Endothelial cell of umbilical vein (primary cell): ENCODE results near the gene CHMP1A. TPM values are rescaled to one million over a fixed set of nuclear protein-coding genes. Genes with fewer than 3 reads are reported as not detected.
A peak's percentile ranks its signal among the peaks of the same experiment; 100 is the strongest.

Experiments used
- BruUV-seq: library from RNA; stranded (reverse); fragments of 400-500 nt; replicated peaks from 2 replicates; lab custom pipeline; 2021; lab: Mats Ljungman, UMichigan
- CTCF ChIA-PET: fragments of 300-600, 350-600 bp; sonication (Branson Sonifier 250); formaldehyde crosslinking; loops from one replicate; lab custom pipeline; 2021; ENCODE audit warnings: antibody characterized with exemption, inconsistent platforms; lab: Charles Lee
- POLR2A ChIA-PET: fragments of 300-600, 350-600 bp; sonication (Branson Sonifier 250); formaldehyde crosslinking; loops from one replicate; lab custom pipeline; 2021; ENCODE audit warnings: antibody characterized with exemption, inconsistent platforms; lab: Charles Lee
- DNase-seq: peaks from one replicate; pipeline ENCODE4 v3.0.0-alpha.2; 2011; ENCODE audit warnings: low read depth, low spot score
- FAIRE-seq: peaks from 2 replicates; lab custom pipeline; 2011; peaks lifted over from hg19 to GRCh38; lab: Jason Lieb, UNC
- H2AFZ ChIP-seq: 2 replicates; pipeline ENCODE4 v1.6.0; 2012; ENCODE audit warnings: low read depth, low read length, control low read depth, inconsistent platforms
- H3K27ac ChIP-seq: 2 replicates; pipeline ENCODE4 v1.5.1; 2011; ENCODE audit warnings: low read depth, mild to moderate bottlenecking, control low read depth, low read length, moderate library complexity; ENCODE audit not compliant: insufficient read depth
- H3K27me3 ChIP-seq, 2 experiments: 2 replicates each; pipeline versions ENCODE4 v1.6.0 to v1.6.1; 2011; ENCODE audit warnings: low read length in 2 of 2, mixed read lengths in 1 of 2; ENCODE audit not compliant: control insufficient read depth in 2 of 2, insufficient read depth in 2 of 2
- H3K36me3 ChIP-seq, 2 experiments: 2 replicates in 1 of 2; 3 replicates in 1 of 2; pipeline ENCODE4 v1.5.1; 2011; ENCODE audit warnings: low read length in 2 of 2, mild to moderate bottlenecking in 1 of 2, moderate library complexity in 1 of 2; ENCODE audit not compliant: control insufficient read depth in 2 of 2, insufficient read depth in 2 of 2; ENCODE audit errors: extremely low read depth in 1 of 2
- H3K4me1 ChIP-seq: 3 replicates; pipeline ENCODE4 v1.5.1; 2011; ENCODE audit warnings: mild to moderate bottlenecking, low read length; ENCODE audit not compliant: control insufficient read depth, insufficient read depth; ENCODE audit errors: extremely low read depth
- H3K4me2 ChIP-seq: 2 replicates; pipeline ENCODE4 v1.6.1; 2011; ENCODE audit warnings: low read length, control low read depth, mixed read lengths; ENCODE audit not compliant: insufficient read depth
- H3K4me3 ChIP-seq, 3 experiments: fragments of 200-600 bp in 1 of 3; sonication (generic), shearing (Covaris generic) in 1 of 3; replicated peaks in 1 of 3; 2 replicates each; pipeline ENCODE4 v1.5.1; 2011 to 2016; ENCODE audit warnings: control low read depth in 3 of 3, low read length in 3 of 3, mild to moderate bottlenecking in 2 of 3, inconsistent platforms in 1 of 3, low read depth in 1 of 3, moderate library complexity in 1 of 3; ENCODE audit not compliant: insufficient read depth in 1 of 3
- H3K79me2 ChIP-seq: 2 replicates; pipeline ENCODE4 v1.6.0; 2012; ENCODE audit warnings: low read length, inconsistent platforms; ENCODE audit not compliant: control insufficient read depth, insufficient read depth
- H3K9ac ChIP-seq: replicated peaks from 2 replicates; pipeline ENCODE3; 2011; ENCODE audit warnings: low read length, control low read depth; ENCODE audit not compliant: insufficient read depth; ENCODE audit errors: extremely low read depth
- H3K9me1 ChIP-seq: replicated peaks from 3 replicates; pipeline ENCODE4 v1.6.0; 2011; ENCODE audit warnings: mild to moderate bottlenecking, low read length; ENCODE audit not compliant: control insufficient read depth, insufficient read depth; ENCODE audit errors: extremely low read depth
- H3K9me3 ChIP-seq: replicated peaks from 2 replicates; pipeline ENCODE4 v1.5.1; 2012; ENCODE audit warnings: low read length, inconsistent platforms; ENCODE audit not compliant: control insufficient read depth, insufficient read depth
- H4K20me1 ChIP-seq: replicated peaks from 2 replicates; pipeline ENCODE3; 2011; ENCODE audit warnings: mild to moderate bottlenecking, low read length; ENCODE audit not compliant: control insufficient read depth, insufficient read depth; ENCODE audit errors: extremely low read depth
- FOS ChIP-seq: IDR thresholded peaks from 2 replicates; pipeline ENCODE4 v1.6.1; 2011; ENCODE audit warnings: mild to moderate bottlenecking, low read length, moderate library complexity, borderline replicate concordance; ENCODE audit not compliant: insufficient read depth
- JUN ChIP-seq: IDR thresholded peaks from 2 replicates; pipeline ENCODE4 v1.6.1; 2011; ENCODE audit warnings: borderline replicate concordance, low read depth; ENCODE audit not compliant: insufficient read length, insufficient read depth
- MYC ChIP-seq: IDR thresholded peaks from one replicate; pipeline ENCODE4 v1.6.1; 2011; ENCODE audit warnings: mild to moderate bottlenecking, low read depth, low read length
- POLR2AphosphoS5 ChIP-seq: IDR thresholded peaks from 2 replicates; pipeline ENCODE4 v1.6.1; 2012; ENCODE audit warnings: low read depth, mild to moderate bottlenecking, control low read depth, low read length, moderate library complexity; ENCODE audit not compliant: insufficient read depth
- dilution Hi-C: fragments of 300-500 bp; cut with MboI; formaldehyde crosslinking; loops from one replicate; pipeline ENCODE4 v1.15.0; 2019; ENCODE audit warnings: low sequenced_read_pairs; ENCODE audit not compliant: extremely low pct_ligation_motif_present
- intact Hi-C: fragments of 100-400 bp; cut with micrococcal nuclease; formaldehyde crosslinking; loops from one replicate; pipeline ENCODE4 v1.10.0; 2022
- polyA plus RNA-seq, 4 experiments: library from polyadenylated mRNA; depleted of rRNA in 3 of 4; stranded (reverse) in 3 of 4; unstranded in 1 of 4; fragments of >200 nt; gene quantifications; 2 replicates each; pipeline versions ENCODE4 v1.2.1 to v1.2.3, GENCODE V29; 2011 to 2012; ENCODE audit warnings: missing spikeins in 1 of 4
- total RNA-seq: library from RNA; stranded (reverse); gene quantifications from 2 replicates; pipeline ENCODE4 v1.2.3, GENCODE V29; 2021
- TF ChIP-seq, protein P1 (sequence below), 2 donors: IDR thresholded peaks; 1 replicate in 1 of 2; 2 replicates in 1 of 2; pipeline ENCODE4 v1.5.1; 2011; ENCODE audit warnings: low read length in 2 of 2, mild to moderate bottlenecking in 2 of 2, moderate library complexity in 2 of 2, control low read depth in 1 of 2, inconsistent platforms in 1 of 2, low read depth in 1 of 2; ENCODE audit not compliant: insufficient read depth in 1 of 2; ENCODE audit errors: extremely low read depth in 1 of 2

CHMP1A gene
- total and polyA plus RNA-seq, 2 donors (not counting 3 experiments of a cell fraction or from before 2014, with no cell fraction given): 83.9 to 101 TPM

DNA sequence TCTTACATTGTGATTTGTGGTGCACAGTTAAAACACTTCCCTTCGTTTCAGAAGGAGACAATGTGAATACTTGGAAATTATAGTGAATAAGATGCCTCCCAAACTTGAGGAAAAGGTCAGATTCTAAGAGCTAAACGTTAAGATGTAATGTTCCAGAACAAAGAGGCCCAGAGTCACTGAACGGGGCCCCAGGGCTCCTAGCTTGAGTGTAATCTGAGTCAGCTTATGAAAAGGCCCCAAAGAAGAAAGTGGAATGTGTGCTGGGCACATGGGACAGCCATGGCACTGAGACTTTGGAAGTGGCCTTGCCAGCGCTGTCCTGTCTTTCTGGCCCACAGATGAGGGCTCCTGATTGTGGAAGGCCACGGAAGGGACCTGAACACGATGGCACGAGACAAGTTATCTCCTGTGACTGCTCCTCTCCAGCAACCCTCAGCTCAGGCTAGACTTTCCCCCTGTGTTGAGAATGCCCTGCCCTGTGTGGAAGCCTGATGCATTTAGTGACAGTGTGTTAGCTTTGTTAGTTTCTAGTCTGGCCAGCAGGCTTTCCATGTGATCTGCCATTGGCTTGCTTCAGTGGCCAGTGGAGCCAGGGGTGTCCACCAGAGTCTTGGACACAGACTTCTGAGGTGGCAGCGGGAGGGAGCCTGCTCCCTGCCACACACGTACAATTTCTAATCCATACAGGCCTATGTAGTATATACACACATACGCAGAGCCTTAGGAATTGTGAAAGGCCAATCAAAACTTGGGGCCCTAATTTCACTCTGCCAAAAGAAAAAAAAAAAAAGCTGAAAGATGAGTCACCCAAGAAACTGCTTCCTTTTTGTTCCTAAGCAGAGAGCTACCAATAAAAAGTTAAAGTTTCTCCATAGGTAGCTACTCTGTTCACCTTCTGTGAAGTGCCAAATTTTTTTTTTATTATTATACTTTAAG, 13.3 kb upstream of the CHMP1A start:
- H3K9me1 ChIP-seq: no peaks in the 10 kb centered on the region
- H3K27me3 ChIP-seq: no peaks in the 10 kb centered on the region
- TF ChIP-seq FOS: peak; percentile 71
- peak; percentile 42 for TF ChIP-seq JUN
- TF ChIP-seq MYC: no peak
- no peaks in the 10 kb centered on the region for H4K20me1 ChIP-seq
- H2AFZ ChIP-seq: no peak overlapping the region
- peak; percentile 52 for FAIRE-seq
- H3K79me2 ChIP-seq: no peaks in the 10 kb centered on the region
- intact Hi-C loops (no loop called here), dilution Hi-C loops (no loop called here)
- ChIA-PET CTCF (interaction anchor here (0.5 to 1.3 kb wide), 7 partner anchors 11 to 194 kb away, joined by 3 to 8 read pairs (median 4); partner anchors contain the start of gene CDK10), POLR2A (interaction anchor here (0.6 kb wide), 1 partner anchor 550 kb away, joined by 4 read pairs; no protein-coding TSS in a partner anchor)
- H3K9ac ChIP-seq: no peak overlapping the region
- BruUV-seq: no TSS peak
- DNase-seq: peak; percentile 16
- no peaks in the 10 kb centered on the region for H3K4me1 ChIP-seq
- no peaks in the 10 kb centered on the region for H3K36me3 ChIP-seq
- H3K27ac ChIP-seq: no peak overlapping the region
- H3K4me3 ChIP-seq: no peak overlapping the region
- H3K4me2 ChIP-seq: no peak overlapping the region
- no peaks in the 10 kb centered on the region for H3K9me3 ChIP-seq

DNA sequence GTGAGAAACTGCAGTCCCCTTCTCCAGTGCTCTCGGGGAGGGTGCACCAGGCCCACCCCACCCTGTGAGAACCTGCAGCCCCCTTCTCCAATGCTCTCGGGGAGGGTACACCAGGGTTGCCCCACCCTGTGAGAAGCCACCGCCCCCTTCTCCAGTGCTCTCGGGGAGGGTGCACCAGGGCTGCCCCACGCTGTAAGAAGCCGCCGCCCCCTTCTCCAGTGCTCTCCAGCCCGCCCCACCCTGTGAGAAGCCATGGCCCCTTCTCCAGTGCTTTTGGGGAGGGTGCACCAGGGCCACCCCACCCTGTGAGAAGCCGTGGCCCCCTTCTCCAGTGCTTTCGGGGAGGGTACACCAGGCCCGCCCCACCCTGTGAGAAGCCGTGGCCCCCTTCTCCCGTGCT, 12.2 kb upstream of the CHMP1A start:
- no peaks in the 10 kb centered on the region for H3K27me3 ChIP-seq
- H3K79me2 ChIP-seq: no peaks in the 10 kb centered on the region
- H3K4me3 ChIP-seq: no peak overlapping the region
- ChIA-PET CTCF (interaction anchor here (0.8 kb wide), 1 partner anchor 10 kb away, joined by 3 read pairs; no protein-coding TSS in a partner anchor), POLR2A (no interaction called here)
- no peaks in the 10 kb centered on the region for H4K20me1 ChIP-seq
- intact Hi-C loops (no loop called here), dilution Hi-C loops (no loop called here)
- H3K4me2 ChIP-seq: no peak overlapping the region
- no peak overlapping the region for H3K9ac ChIP-seq
- DNase-seq: no peak
- no peaks in the 10 kb centered on the region for H3K9me3 ChIP-seq
- no peak for FAIRE-seq
- H3K9me1 ChIP-seq: no peaks in the 10 kb centered on the region
- no peak overlapping the region for H2AFZ ChIP-seq
- TF ChIP-seq, protein P1, sequence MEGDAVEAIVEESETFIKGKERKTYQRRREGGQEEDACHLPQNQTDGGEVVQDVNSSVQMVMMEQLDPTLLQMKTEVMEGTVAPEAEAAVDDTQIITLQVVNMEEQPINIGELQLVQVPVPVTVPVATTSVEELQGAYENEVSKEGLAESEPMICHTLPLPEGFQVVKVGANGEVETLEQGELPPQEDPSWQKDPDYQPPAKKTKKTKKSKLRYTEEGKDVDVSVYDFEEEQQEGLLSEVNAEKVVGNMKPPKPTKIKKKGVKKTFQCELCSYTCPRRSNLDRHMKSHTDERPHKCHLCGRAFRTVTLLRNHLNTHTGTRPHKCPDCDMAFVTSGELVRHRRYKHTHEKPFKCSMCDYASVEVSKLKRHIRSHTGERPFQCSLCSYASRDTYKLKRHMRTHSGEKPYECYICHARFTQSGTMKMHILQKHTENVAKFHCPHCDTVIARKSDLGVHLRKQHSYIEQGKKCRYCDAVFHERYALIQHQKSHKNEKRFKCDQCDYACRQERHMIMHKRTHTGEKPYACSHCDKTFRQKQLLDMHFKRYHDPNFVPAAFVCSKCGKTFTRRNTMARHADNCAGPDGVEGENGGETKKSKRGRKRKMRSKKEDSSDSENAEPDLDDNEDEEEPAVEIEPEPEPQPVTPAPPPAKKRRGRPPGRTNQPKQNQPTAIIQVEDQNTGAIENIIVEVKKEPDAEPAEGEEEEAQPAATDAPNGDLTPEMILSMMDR (IDR thresholded peaks at IDR 0.05; ENCODE audit: extremely low read depth in 1 of 2, insufficient read depth in 1 of 2, low read depth in 1 of 2, low read length in 2 of 2): no peak
- TF ChIP-seq POLR2AphosphoS5 (no peak), JUN (no peak)
- H3K27ac ChIP-seq: no peak overlapping the region
- no peaks in the 10 kb centered on the region for H3K36me3 ChIP-seq
- BruUV-seq: no TSS peak
- H3K4me1 ChIP-seq: no peaks in the 10 kb centered on the region
